Liver (tissue), 9 donors: Measurements from ENCODE around the gene MIF4GD. TPM values are rescaled to one million over a fixed set of nuclear protein-coding genes. Genes with fewer than 3 reads are reported as not detected.

Experiments used
- DNase-seq: peaks from one replicate; pipeline ENCODE4 v3.0.0-alpha.2; 2017; ENCODE audit warnings: low spot score
- H3K27ac ChIP-seq, 2 donors: one replicate each; pipeline ENCODE4 v1.7.0; 2013; ENCODE audit warnings: inconsistent platforms in 2 of 2, low read length in 2 of 2, control low read depth in 1 of 2, low read depth in 1 of 2, mild to moderate bottlenecking in 1 of 2
- H3K27me3 ChIP-seq, 4 donors: one replicate each; pipeline versions ENCODE4 v1.6.1 to v1.7.0; 2013; ENCODE audit warnings: low read length in 3 of 4, inconsistent platforms in 1 of 4, mild to moderate bottlenecking in 1 of 4, moderate library complexity in 1 of 4; ENCODE audit not compliant: control insufficient read depth in 4 of 4, insufficient read depth in 4 of 4
- H3K36me3 ChIP-seq, 4 donors: one replicate each; pipeline versions ENCODE4 v1.6.1 to v1.7.0; 2013; ENCODE audit warnings: low read length in 3 of 4, mild to moderate bottlenecking in 3 of 4, low read depth in 1 of 4, moderate library complexity in 1 of 4; ENCODE audit not compliant: control insufficient read depth in 4 of 4, insufficient read depth in 3 of 4
- H3K4me1 ChIP-seq, 4 donors: one replicate each; pipeline versions ENCODE4 v1.6.1 to v1.7.0; 2013; ENCODE audit warnings: low read length in 3 of 4, mild to moderate bottlenecking in 3 of 4, moderate library complexity in 1 of 4; ENCODE audit not compliant: control insufficient read depth in 4 of 4, insufficient read depth in 4 of 4
- H3K4me3 ChIP-seq, 3 donors: one replicate each; pipeline versions ENCODE4 v1.6.1 to v1.7.0; 2013; ENCODE audit warnings: low read length in 3 of 3, control low read depth in 1 of 3, low read depth in 1 of 3, mild to moderate bottlenecking in 1 of 3
- H3K9ac ChIP-seq, 2 donors: one replicate each; pipeline ENCODE4 v1.7.0; 2013; ENCODE audit warnings: low read length in 2 of 2, mild to moderate bottlenecking in 2 of 2, moderate library complexity in 2 of 2, control low read depth in 1 of 2, low read depth in 1 of 2
- H3K9me3 ChIP-seq, 4 donors: one replicate each; pipeline versions ENCODE4 v1.6.1 to v1.7.0; 2013; ENCODE audit warnings: low read length in 3 of 4; ENCODE audit not compliant: control insufficient read depth in 4 of 4
- EGR1 ChIP-seq, 2 donors: IDR thresholded peaks; 2 replicates each; pipeline ENCODE4 v1.6.1; 2016 to 2018; ENCODE audit warnings: antibody characterized with exemption in 2 of 2, low read depth in 2 of 2
- FOXA1 ChIP-seq: IDR thresholded peaks from 2 replicates; pipeline ENCODE4 v1.6.1; 2016; ENCODE audit warnings: antibody characterized with exemption
- FOXA2 ChIP-seq: IDR thresholded peaks from 2 replicates; pipeline ENCODE4 v1.6.1; 2016; ENCODE audit warnings: antibody characterized with exemption
- GABPA ChIP-seq, 2 donors: IDR thresholded peaks in 1 of 2; conservative IDR thresholded peaks in 1 of 2; 2 replicates each; pipeline ENCODE4 v1.6.1; 2016; ENCODE audit warnings: antibody characterized with exemption in 2 of 2, mild to moderate bottlenecking in 1 of 2, moderate library complexity in 1 of 2
- HNF4A ChIP-seq, 2 donors: conservative IDR thresholded peaks; 2 replicates each; pipeline ENCODE4 v1.6.1; 2016; ENCODE audit warnings: antibody characterized with exemption in 2 of 2, mild to moderate bottlenecking in 2 of 2
- HNF4G ChIP-seq: IDR thresholded peaks from 2 replicates; pipeline ENCODE4 v1.6.1; 2016; ENCODE audit warnings: antibody characterized with exemption
- JUND ChIP-seq, 2 donors: IDR thresholded peaks; 2 replicates each; pipeline ENCODE4 v1.6.1; 2016; ENCODE audit warnings: antibody characterized with exemption in 2 of 2
- NR2F2 ChIP-seq: IDR thresholded peaks from 2 replicates; pipeline ENCODE4 v1.6.1; 2016; ENCODE audit warnings: antibody characterized with exemption
- RAD21 ChIP-seq, 2 donors: IDR thresholded peaks; 2 replicates each; pipeline ENCODE4 v1.6.1; 2016; ENCODE audit warnings: antibody characterized with exemption in 2 of 2, mild to moderate bottlenecking in 2 of 2
- REST ChIP-seq: IDR thresholded peaks from 2 replicates; pipeline ENCODE4 v1.6.1; 2016; ENCODE audit warnings: antibody characterized with exemption, mild to moderate bottlenecking
- RXRA ChIP-seq, 2 donors: IDR thresholded peaks; 2 replicates each; pipeline ENCODE4 v1.6.1; 2017 to 2018; ENCODE audit warnings: antibody characterized with exemption in 2 of 2, mild to moderate bottlenecking in 1 of 2
- SP1 ChIP-seq: IDR thresholded peaks from 2 replicates; pipeline ENCODE4 v1.6.1; 2018; ENCODE audit warnings: antibody characterized with exemption, mild to moderate bottlenecking
- TAF1 ChIP-seq: conservative IDR thresholded peaks from 2 replicates; pipeline ENCODE4 v1.6.1; 2016; ENCODE audit warnings: antibody characterized with exemption, mild to moderate bottlenecking
- YY1 ChIP-seq: IDR thresholded peaks from 2 replicates; pipeline ENCODE4 v1.6.1; 2016; ENCODE audit warnings: antibody characterized with exemption, mild to moderate bottlenecking
- ZBTB33 ChIP-seq: IDR thresholded peaks from 2 replicates; pipeline ENCODE4 v1.6.1; 2016; ENCODE audit warnings: antibody characterized with exemption
- WGBS: extraction: QIAGEN DNeasy Blood & Tissue Kit; methylation state at CpG from one replicate; pipeline ENCODE4 v1.1.7; 2013; 5-methylcytosine and 5-hydroxymethylcytosine counted together
- polyA plus RNA-seq, 2 donors: library from polyadenylated mRNA; stranded (reverse) in 1 of 2; unstranded in 1 of 2; fragments of 200-250 nt in 1 of 2; fragments of >200 nt in 1 of 2; fragmentation: Nextera tagmentation in 1 of 2; extraction: Ambion mirVana in 1 of 2; gene quantifications; one replicate each; pipeline versions ENCODE4 v1.2.1 to v1.2.3, GENCODE V29; 2013 to 2015
- total RNA-seq, 2 donors: library from RNA; depleted of rRNA; stranded (reverse); fragments of >200 nt; gene quantifications; one replicate each; pipeline ENCODE4 v1.2.3, GENCODE V29; 2014
- donor health status: healthy.
- donor health status: healthy.
- donor health status: healthy.
- donor health status: healthy.
- donor health status: healthy.

Gene MIF4GD
- total and polyA plus RNA-seq, 4 donors: 6.2 to 13.6 (median 9.7) TPM

- 85% methylated on average over 9 of the region's 9 CpGs for WGBS
- no peak overlapping the region for H3K27ac ChIP-seq
Observed at GRCh38 chr17:75301049-75301448, 30.0 kb upstream of the MIF4GD start.

GRCh38 chr17:75300280-75300679, 29.2 kb upstream of the MIF4GD start:
- peaks cover 0 to 5% (median 0%) of the 10 kb centered on the region in 4 donors for H3K4me1 ChIP-seq
- H3K36me3 ChIP-seq: no peaks in the 10 kb centered on the region
- H3K9ac ChIP-seq: no peak overlapping the region
- no peak for DNase-seq
- no peaks in the 10 kb centered on the region for H3K9me3 ChIP-seq
- no peaks in the 10 kb centered on the region for H3K27me3 ChIP-seq
- WGBS: 73% methylated on average over 7 of the region's 7 CpGs
- H3K27ac ChIP-seq: no peak overlapping the region
- H3K4me3 ChIP-seq: no peak overlapping the region
- TF ChIP-seq GABPA (IDR thresholded peaks at IDR 0.05 in 1 of 2, conservative IDR thresholded peaks at IDR 0.05 in 1 of 2) (no peak), FOXA1 (no peak), REST (no peak), SP1 (no peak), HNF4G (no peak), YY1 (no peak), TAF1 (no peak), FOXA2 (no peak), JUND (IDR thresholded peaks at IDR 0.05) (no peak), EGR1 (IDR thresholded peaks at IDR 0.05; ENCODE audit: low read depth in 2 of 2) (no peak), RAD21 (IDR thresholded peaks at IDR 0.05) (no peak), RXRA (IDR thresholded peaks at IDR 0.05) (no peak)

More at GRCh38 chr17:75301049-75301448, 30.0 kb upstream of the MIF4GD start:
- H3K4me3 ChIP-seq: no peak overlapping the region
- no peaks in the 10 kb centered on the region for H3K27me3 ChIP-seq
- H3K36me3 ChIP-seq: no peaks in the 10 kb centered on the region
- TF ChIP-seq HNF4G: no peak
- TF ChIP-seq TAF1: no peak
- TF ChIP-seq HNF4A (conservative IDR thresholded peaks at IDR 0.05): no peak
- no peak for TF ChIP-seq FOXA2
- TF ChIP-seq RAD21 (IDR thresholded peaks at IDR 0.05): no peak
- no peak for TF ChIP-seq EGR1 (IDR thresholded peaks at IDR 0.05; ENCODE audit: low read depth in 2 of 2)
- no peak for TF ChIP-seq ZBTB33
- no peak for TF ChIP-seq NR2F2
- no peak for TF ChIP-seq REST
- no peak for TF ChIP-seq FOXA1
- TF ChIP-seq RXRA (IDR thresholded peaks at IDR 0.05): no peak
- no peak for TF ChIP-seq JUND (IDR thresholded peaks at IDR 0.05)
- H3K4me1 ChIP-seq: no peaks in the 10 kb centered on the region
- no peak overlapping the region for H3K9ac ChIP-seq
- DNase-seq: no peak
- no peaks in the 10 kb centered on the region for H3K9me3 ChIP-seq
